HepG2 (cell line): ENCODE results near the gene HRCT1. TPM values are rescaled to one million over a fixed set of nuclear protein-coding genes. Genes with fewer than 3 reads are reported as not detected.

Experiments used
- HOXA3 ChIP-seq: sonication (generic); formaldehyde crosslinking; IDR thresholded peaks from 2 replicates; pipeline ENCODE4 v1.5.0; 2020; ENCODE audit warnings: missing genetic modification reagents
- LCORL ChIP-seq, 2 experiments: fragments of 450-650 bp in 1 of 2; sonication (generic) in 1 of 2; formaldehyde crosslinking in 1 of 2; IDR thresholded peaks; 2 replicates each; pipeline versions ENCODE4 v1.5.0 to v1.6.1; 2017 to 2020; ENCODE audit warnings: antibody characterized with exemption in 1 of 2, missing genetic modification reagents in 1 of 2
- NCOA5 ChIP-seq: sonication (generic); formaldehyde crosslinking; IDR thresholded peaks from 2 replicates; pipeline ENCODE4 v1.4.0; 2020; ENCODE audit warnings: missing genetic modification reagents
- PHF5A ChIP-seq: IDR thresholded peaks from one replicate; pipeline ENCODE4 v1.6.1; 2018; ENCODE audit warnings: low read depth, missing genetic modification reagents; ENCODE audit not compliant: unreplicated experiment
- PRDM10 ChIP-seq: sonication (generic); formaldehyde crosslinking; IDR thresholded peaks from 2 replicates; pipeline ENCODE4 v1.4.0; 2020; ENCODE audit warnings: low read depth, missing genetic modification reagents
- TEAD2 ChIP-seq: sonication (generic); formaldehyde crosslinking; IDR thresholded peaks from 2 replicates; pipeline ENCODE4 v1.9.0; 2021; ENCODE audit warnings: missing genetic modification reagents
- THRA ChIP-seq: sonication (generic); formaldehyde crosslinking; IDR thresholded peaks from 2 replicates; pipeline ENCODE4 v1.4.0; 2020; ENCODE audit warnings: missing genetic modification reagents, borderline replicate concordance
- ZNF317 ChIP-seq: sonication (generic); formaldehyde crosslinking; IDR thresholded peaks from 2 replicates; pipeline ENCODE4 v1.5.0; 2020; ENCODE audit warnings: mild to moderate bottlenecking, missing genetic modification reagents
- ZNF646 ChIP-seq: sonication (generic); formaldehyde crosslinking; IDR thresholded peaks from 2 replicates; pipeline ENCODE4 v1.9.0; 2021; ENCODE audit warnings: mild to moderate bottlenecking, missing genetic modification reagents
- ZNF687 ChIP-seq: sonication (generic); formaldehyde crosslinking; IDR thresholded peaks from 2 replicates; pipeline ENCODE4 v1.5.1; 2020; ENCODE audit warnings: mild to moderate bottlenecking, missing genetic modification reagents, moderate library complexity
- polyA plus RNA-seq, 8 experiments: library from polyadenylated mRNA; depleted of rRNA in 3 of 8; stranded (reverse) in 7 of 8; unstranded in 1 of 8; fragments of >200 nt; fragmentation: Illumina TruSeq in 4 of 8; extraction: Trizol in 4 of 8; gene quantifications; 2 replicates each; pipeline versions ENCODE4 v1.2.1 to v1.2.3, GENCODE V29; 2011 to 2016; ENCODE audit warnings: low read depth in 4 of 8, missing spikeins in 1 of 8, mixed read lengths in 1 of 8; ENCODE audit not compliant: insufficient read depth in 1 of 8
- total RNA-seq, 5 experiments: library from RNA; depleted of rRNA; stranded (reverse); fragments of >200 nt; fragmentation: Illumina TruSeq; extraction: Trizol; gene quantifications; 2 replicates each; pipeline ENCODE4 v1.2.3, GENCODE V29; 2016; ENCODE audit warnings: low read depth in 1 of 5

HRCT1 gene
- total and polyA plus RNA-seq, 2 of the 13 experiments (the other 11 are each of a cell fraction or from before 2014, with no cell fraction given): 0.13 TPM; not detected in 1

- TF ChIP-seq ZNF687 (CRISPR knock-in tag): peak; percentile 52
- no peak for TF ChIP-seq NCOA5 (CRISPR knock-in tag)
- TF ChIP-seq ZNF317: no peak
- TF ChIP-seq HOXA3: 0 out of 2 replicates have a peak, but pooled peaks have one; percentile 29
- no peak for TF ChIP-seq THRA (CRISPR knock-in tag)
- TF ChIP-seq PRDM10 (CRISPR knock-in tag): no peak
- no peak for TF ChIP-seq LCORL (IDR thresholded peaks at IDR 0.05)
- TF ChIP-seq LCORL (CRISPR knock-in tag; IDR thresholded peaks at IDR 0.05): no peak
- peak; percentile 99 for TF ChIP-seq ZNF646 (CRISPR knock-in tag)
- no peak for TF ChIP-seq PHF5A (CRISPR knock-in tag)
- no peak for TF ChIP-seq TEAD2 (CRISPR knock-in tag)
Measured at GRCh38 chr9:35914301-35914807, 8.4 kb downstream of the HRCT1 start (continued).
